Measurements from ENCODE around the gene WDR18. TPM values are rescaled to one million over a fixed set of nuclear protein-coding genes. Genes with fewer than 3 reads are reported as not detected.

Gene WDR18
- total and polyA plus RNA-seq, 4 donors = 15.5 to 68.8 (median 18.5) TPM

DNA sequence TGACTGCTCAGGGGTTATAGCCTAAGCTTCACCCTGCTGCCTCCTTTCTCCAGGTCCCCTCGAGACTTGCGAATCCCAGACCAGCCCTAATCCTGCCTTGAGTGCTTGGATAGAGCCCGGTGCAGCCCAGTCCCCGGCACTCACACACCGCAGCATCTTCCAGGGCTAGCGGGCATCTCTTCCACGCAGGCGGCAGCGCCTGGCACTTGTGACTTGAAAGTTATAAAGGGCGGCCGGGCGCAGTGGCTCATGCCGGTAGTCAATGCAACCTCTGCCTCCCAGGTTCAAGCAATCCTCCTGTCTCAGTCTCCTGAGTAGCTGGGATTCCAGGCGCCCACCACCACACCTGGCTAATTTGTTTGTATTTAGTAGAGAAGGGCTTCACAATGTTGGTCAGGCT lies 1.9 kb downstream of the WDR18 start:
- ATAC-seq (ENCODE audit: low FRiP score) (no peak), DNase-seq (peak in 1 of 2 donors; percentile 44)
- Histone ChIP-seq H3K27me3 (ENCODE audit: control insufficient read depth in 1 of 2, insufficient read depth in 2 of 2, low read length in 1 of 2) (no peaks in the 10 kb centered on the region), H3K27ac (ENCODE audit: low read depth in 1 of 2, low read length in 2 of 2) (no peak overlapping the region), H3K9me3 (ENCODE audit: control insufficient read depth, low read length) (no peaks in the 10 kb centered on the region), H3K4me1 (ENCODE audit: control insufficient read depth in 1 of 2, insufficient read depth in 2 of 2, low read length in 2 of 2) (no peaks in the 10 kb centered on the region), H3K4me3 (ENCODE audit: low read length in 2 of 2) (no peak overlapping the region), H3K36me3 (ENCODE audit: control insufficient read depth in 1 of 2, insufficient read depth in 2 of 2, low read length in 1 of 2) (no peaks in the 10 kb centered on the region)
- intact Hi-C loops (cut with DNase I) = loop anchor here in 1 of 2 donors (10.0 kb wide), 1 partner anchor 211 kb away; no protein-coding TSS in a partner anchor
- 87 to 89% methylated on average over 14 of the region's 14 CpGs for WGBS, 2 donors

DNA sequence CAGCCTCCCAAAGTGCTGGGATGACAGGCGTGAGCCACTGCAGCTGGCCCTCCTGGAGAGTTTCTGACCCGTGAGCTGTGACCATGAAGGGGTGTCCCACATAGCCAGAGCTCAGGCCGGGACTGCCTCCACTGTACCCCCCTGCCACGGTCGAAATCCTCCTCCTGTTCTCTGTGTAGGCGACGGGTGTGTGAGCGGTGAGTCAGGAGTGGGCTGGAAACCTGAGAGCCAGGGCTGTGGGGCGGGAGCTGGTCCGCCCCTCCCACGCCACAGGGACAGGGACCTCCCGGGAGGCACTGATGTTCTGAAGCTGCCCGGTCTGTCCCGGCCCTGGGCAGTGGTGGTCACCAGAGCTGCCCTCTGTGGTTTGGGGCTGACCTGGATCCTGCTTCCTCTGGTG lies 3.9 kb downstream of the WDR18 start:
- H3K4me1 ChIP-seq (ENCODE audit: control insufficient read depth in 1 of 2, insufficient read depth in 2 of 2, low read length in 2 of 2) = no peaks in the 10 kb centered on the region
- ATAC-seq (ENCODE audit: low FRiP score) (no peak), DNase-seq (no peak)
- intact Hi-C loops (cut with DNase I) = loop anchor here in 1 of 2 donors (10.0 kb wide), 1 partner anchor 213 kb away; no protein-coding TSS in a partner anchor
- WGBS, 2 donors = 70 to 79% methylated on average over 13 to 14 of the region's 14 CpGs
- H3K4me3 ChIP-seq (ENCODE audit: low read length in 2 of 2) = no peak overlapping the region
- no peak overlapping the region for H3K27ac ChIP-seq (ENCODE audit: low read depth in 1 of 2, low read length in 2 of 2)
- H3K9me3 ChIP-seq (ENCODE audit: control insufficient read depth, low read length) = no peaks in the 10 kb centered on the region
- no peaks in the 10 kb centered on the region for H3K27me3 ChIP-seq (ENCODE audit: control insufficient read depth in 1 of 2, insufficient read depth in 2 of 2, low read length in 1 of 2)
- no peaks in the 10 kb centered on the region for H3K36me3 ChIP-seq (ENCODE audit: control insufficient read depth in 1 of 2, insufficient read depth in 2 of 2, low read length in 1 of 2)

DNA sequence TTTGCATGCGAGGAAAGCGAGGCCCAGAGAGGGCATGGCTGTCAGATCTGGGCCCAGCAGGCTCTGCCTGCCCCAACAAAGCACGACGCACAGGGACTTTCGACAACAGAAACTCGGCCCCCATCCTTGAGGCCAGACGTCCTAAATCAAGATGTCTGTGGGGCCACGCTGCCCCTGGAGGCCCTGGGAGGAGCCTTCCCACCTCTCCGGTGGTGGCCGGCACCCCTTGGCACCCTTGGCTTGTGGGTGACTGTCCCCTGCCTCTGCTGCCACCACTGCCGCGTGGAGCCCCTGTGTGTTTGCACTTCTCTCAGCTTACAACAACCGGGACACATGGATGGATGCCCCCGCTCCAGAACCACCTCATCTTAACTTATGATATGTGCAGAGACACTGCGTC lies 4.4 kb downstream of the WDR18 start:
- H3K9me3 ChIP-seq (ENCODE audit: control insufficient read depth, low read length) = no peaks in the 10 kb centered on the region
- ATAC-seq (ENCODE audit: low FRiP score) (no peak), DNase-seq (no peak)
- no peak overlapping the region for H3K27ac ChIP-seq (ENCODE audit: low read depth in 1 of 2, low read length in 2 of 2)
- 84% methylated on average over 13 to 15 of the region's 15 CpGs for WGBS, 2 donors
- no peaks in the 10 kb centered on the region for H3K4me1 ChIP-seq (ENCODE audit: control insufficient read depth in 1 of 2, insufficient read depth in 2 of 2, low read length in 2 of 2)
- H3K27me3 ChIP-seq (ENCODE audit: control insufficient read depth in 1 of 2, insufficient read depth in 2 of 2, low read length in 1 of 2) = no peaks in the 10 kb centered on the region
- H3K4me3 ChIP-seq (ENCODE audit: low read length in 2 of 2) = no peak overlapping the region
- intact Hi-C loops (cut with DNase I) = loop anchor here in 1 of 2 donors (10.0 kb wide), 1 partner anchor 214 kb away; no protein-coding TSS in a partner anchor
- H3K36me3 ChIP-seq (ENCODE audit: control insufficient read depth in 1 of 2, insufficient read depth in 2 of 2, low read length in 1 of 2) = no peaks in the 10 kb centered on the region

DNA sequence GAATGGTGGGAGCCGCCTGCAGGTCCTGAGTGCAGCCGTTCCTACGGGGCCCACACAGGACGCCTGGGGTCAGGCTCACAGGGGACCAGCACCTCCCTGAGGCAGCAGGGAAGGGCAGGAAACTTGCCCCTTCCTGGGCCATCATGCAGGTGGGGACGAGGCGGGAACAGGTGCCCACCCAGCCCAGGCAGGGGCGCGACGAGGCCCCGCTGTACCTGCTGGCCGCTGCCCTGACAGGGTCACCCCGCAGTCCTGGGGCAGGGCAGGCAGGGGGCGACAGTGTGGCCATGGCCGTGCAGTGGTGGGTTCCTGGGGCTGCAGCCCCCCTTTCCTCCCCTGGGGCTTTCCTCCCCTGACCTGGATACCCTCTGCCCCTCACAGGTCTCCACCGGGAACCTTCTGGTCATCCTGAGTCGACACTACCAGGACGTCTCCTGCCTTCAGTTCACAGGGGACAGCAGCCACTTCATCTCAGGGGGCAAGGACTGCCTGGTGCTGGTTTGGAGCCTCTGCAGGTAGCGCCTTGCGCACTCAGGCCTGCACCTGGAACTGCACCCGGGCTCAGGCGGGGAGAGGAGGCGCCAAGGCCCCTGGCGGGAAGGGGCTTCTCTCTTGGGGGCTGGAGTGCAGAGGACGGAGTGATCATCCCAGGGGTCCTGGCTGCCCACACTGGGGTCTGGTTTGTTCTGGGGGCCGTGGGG lies 5.4 kb downstream of the WDR18 start:
- Histone ChIP-seq H3K36me3 (ENCODE audit: control insufficient read depth in 1 of 2, insufficient read depth in 2 of 2, low read length in 1 of 2) (no peaks in the 10 kb centered on the region), H3K4me1 (ENCODE audit: control insufficient read depth in 1 of 2, insufficient read depth in 2 of 2, low read length in 2 of 2) (no peaks in the 10 kb centered on the region), H3K4me3 (ENCODE audit: low read length in 2 of 2) (no peak overlapping the region), H3K27ac (ENCODE audit: low read depth in 1 of 2, low read length in 2 of 2) (no peak overlapping the region), H3K27me3 (ENCODE audit: control insufficient read depth in 1 of 2, insufficient read depth in 2 of 2, low read length in 1 of 2) (no peaks in the 10 kb centered on the region), H3K9me3 (ENCODE audit: control insufficient read depth, low read length) (no peaks in the 10 kb centered on the region)
- ATAC-seq (ENCODE audit: low FRiP score) (no peak), DNase-seq (no peak)
- 90 to 94% methylated on average over 22 to 25 of the region's 25 CpGs for WGBS, 2 donors
- intact Hi-C loops (cut with DNase I) = loop anchor here in 1 of 2 donors (10.0 kb wide), 1 partner anchor 215 kb away; no protein-coding TSS in a partner anchor

DNA sequence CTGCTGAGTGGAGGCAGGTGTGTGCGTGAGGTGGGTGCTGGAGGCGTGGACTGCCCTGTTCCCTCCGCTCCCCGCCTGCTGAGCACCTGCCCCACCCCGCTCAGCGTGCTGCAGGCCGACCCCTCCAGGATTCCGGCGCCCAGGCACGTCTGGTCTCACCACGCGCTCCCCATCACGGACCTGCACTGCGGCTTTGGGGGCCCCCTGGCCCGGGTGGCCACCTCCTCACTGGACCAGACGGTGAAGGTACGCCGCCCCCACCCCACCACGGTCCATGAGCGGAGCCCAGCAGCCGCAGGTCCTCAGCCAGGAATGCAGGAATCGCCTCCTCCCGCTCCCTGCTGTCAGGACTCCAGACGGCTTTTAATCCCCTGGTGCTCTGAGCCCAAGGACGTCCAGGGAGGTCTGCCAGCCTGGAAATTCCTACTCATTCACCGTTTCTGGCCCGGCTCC lies 6.0 kb downstream of the WDR18 start:
- WGBS, 2 donors = 81 to 85% methylated on average over 23 to 27 of the region's 27 CpGs
- Histone ChIP-seq H3K9me3 (ENCODE audit: control insufficient read depth, low read length) (no peaks in the 10 kb centered on the region), H3K4me1 (ENCODE audit: control insufficient read depth in 1 of 2, insufficient read depth in 2 of 2, low read length in 2 of 2) (no peaks in the 10 kb centered on the region), H3K4me3 (ENCODE audit: low read length in 2 of 2) (no peak overlapping the region), H3K27ac (ENCODE audit: low read depth in 1 of 2, low read length in 2 of 2) (no peak overlapping the region), H3K27me3 (ENCODE audit: control insufficient read depth in 1 of 2, insufficient read depth in 2 of 2, low read length in 1 of 2) (no peaks in the 10 kb centered on the region), H3K36me3 (ENCODE audit: control insufficient read depth in 1 of 2, insufficient read depth in 2 of 2, low read length in 1 of 2) (no peaks in the 10 kb centered on the region)
- DNase-seq = no peak
- no peak for ATAC-seq (ENCODE audit: low FRiP score)
- intact Hi-C loops (cut with DNase I) = no loop called here

DNA sequence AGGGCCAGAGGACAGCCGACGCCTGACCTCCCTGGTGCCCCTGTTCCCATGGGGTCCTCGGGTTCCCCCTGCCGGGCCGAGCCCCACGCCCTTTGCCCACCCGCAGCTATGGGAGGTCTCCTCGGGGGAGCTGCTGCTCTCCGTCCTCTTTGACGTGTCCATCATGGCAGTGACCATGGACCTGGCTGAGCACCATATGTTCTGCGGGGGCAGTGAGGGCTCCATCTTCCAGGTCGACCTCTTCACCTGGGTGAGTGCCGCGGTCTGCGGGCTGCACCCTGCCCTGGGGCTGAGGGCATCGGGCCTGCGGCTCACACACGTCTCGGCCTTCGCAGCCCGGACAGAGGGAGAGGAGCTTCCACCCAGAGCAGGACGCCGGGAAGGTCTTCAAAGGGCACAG lies 6.6 kb downstream of the WDR18 start:
- no peak overlapping the region for H3K27ac ChIP-seq (ENCODE audit: low read depth in 1 of 2, low read length in 2 of 2)
- WGBS, 2 donors = 92% methylated on average over 23 of the region's 23 CpGs
- intact Hi-C loops (cut with DNase I) = no loop called here
- H3K36me3 ChIP-seq (ENCODE audit: control insufficient read depth in 1 of 2, insufficient read depth in 2 of 2, low read length in 1 of 2) = no peaks in the 10 kb centered on the region
- H3K27me3 ChIP-seq (ENCODE audit: control insufficient read depth in 1 of 2, insufficient read depth in 2 of 2, low read length in 1 of 2) = no peaks in the 10 kb centered on the region
- DNase-seq (no peak), ATAC-seq (ENCODE audit: low FRiP score) (no peak)
- H3K9me3 ChIP-seq (ENCODE audit: control insufficient read depth, low read length) = no peaks in the 10 kb centered on the region
- no peaks in the 10 kb centered on the region for H3K4me1 ChIP-seq (ENCODE audit: control insufficient read depth in 1 of 2, insufficient read depth in 2 of 2, low read length in 2 of 2)
- H3K4me3 ChIP-seq (ENCODE audit: low read length in 2 of 2) = no peak overlapping the region

DNA sequence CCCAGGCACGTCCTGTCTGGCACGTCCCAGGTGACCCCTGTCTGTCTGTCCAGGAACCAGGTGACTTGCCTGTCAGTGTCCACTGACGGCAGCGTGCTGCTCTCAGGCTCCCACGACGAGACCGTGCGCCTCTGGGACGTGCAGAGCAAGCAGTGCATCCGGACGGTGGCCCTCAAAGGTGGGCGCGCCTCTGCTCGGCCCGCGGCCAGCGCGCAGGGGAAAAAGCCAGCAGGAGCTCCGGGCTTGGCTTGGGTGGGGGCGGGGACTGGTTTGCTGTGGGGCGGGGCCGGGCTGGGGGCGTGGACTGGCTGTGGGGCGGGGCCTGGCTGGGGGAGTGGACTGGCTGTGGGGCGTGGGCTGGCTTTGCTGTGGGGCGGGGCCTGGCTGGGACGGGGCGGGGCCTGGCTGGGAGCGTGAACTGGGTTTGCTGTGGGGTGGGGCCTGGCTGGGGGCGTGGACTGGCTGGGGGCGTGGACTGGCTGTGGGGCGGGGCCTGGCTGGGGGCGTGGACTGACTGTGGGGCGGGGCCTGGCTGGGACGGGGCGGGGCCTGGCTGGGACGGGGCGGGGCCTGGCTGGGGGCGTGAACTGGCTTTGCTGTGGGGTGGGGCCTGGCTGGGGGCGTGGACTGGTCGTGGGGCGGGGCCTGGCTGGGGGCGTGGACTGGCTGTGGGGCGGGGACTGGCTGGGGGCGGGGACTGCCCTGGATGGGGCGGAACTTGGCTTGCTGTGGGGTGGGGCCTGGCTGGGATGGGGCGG lies 7.2 kb downstream of the WDR18 start:
- WGBS, 2 donors = 82 to 85% methylated on average over 30 to 47 of the region's 47 CpGs
- H3K36me3 ChIP-seq (ENCODE audit: control insufficient read depth in 1 of 2, insufficient read depth in 2 of 2, low read length in 1 of 2) = no peaks in the 10 kb centered on the region
- no peak overlapping the region for H3K4me3 ChIP-seq (ENCODE audit: low read length in 2 of 2)
- H3K4me1 ChIP-seq (ENCODE audit: control insufficient read depth in 1 of 2, insufficient read depth in 2 of 2, low read length in 2 of 2) = no peaks in the 10 kb centered on the region
- ATAC-seq (ENCODE audit: low FRiP score) = no peak
- peak in 1 of 2 donors; percentile 50 for DNase-seq
- no peaks in the 10 kb centered on the region for H3K27me3 ChIP-seq (ENCODE audit: control insufficient read depth in 1 of 2, insufficient read depth in 2 of 2, low read length in 1 of 2)
- no peak overlapping the region for H3K27ac ChIP-seq (ENCODE audit: low read depth in 1 of 2, low read length in 2 of 2)
- intact Hi-C loops (cut with DNase I) = no loop called here
- no peaks in the 10 kb centered on the region for H3K9me3 ChIP-seq (ENCODE audit: control insufficient read depth, low read length)

DNA sequence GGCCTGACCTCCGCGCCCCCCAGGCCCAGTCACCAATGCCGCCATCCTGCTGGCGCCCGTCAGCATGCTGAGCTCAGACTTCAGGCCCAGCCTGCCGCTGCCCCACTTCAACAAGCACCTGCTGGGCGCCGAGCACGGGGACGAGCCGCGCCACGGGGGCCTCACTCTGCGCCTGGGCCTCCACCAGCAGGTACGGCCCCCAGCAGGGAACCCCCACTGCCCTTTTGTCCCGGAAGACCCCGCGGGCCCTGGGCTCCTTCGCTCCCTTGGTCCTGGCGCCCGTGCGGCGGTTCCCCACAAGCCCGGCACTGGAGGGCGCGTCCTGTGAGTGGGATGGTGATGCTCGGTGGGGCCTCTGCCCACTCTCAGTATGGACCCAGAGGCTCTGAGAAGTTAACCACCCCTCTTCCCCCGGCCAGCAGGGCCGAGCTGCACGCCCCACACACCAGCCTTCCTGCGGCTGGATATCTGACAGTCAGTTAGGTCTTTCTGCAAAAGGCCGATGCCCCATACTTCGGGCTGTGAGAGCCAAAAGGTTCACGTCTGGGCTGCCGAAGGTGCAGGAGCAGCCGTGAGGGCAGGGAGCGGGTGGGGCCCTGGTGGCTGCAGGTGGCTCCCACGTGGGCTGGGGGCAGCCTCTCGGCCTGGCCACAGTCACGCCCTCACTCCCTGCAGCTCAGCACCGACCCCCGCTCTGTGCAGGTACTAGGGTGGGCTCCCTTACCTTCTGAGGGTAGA lies 8.0 kb downstream of the WDR18 start:
- 94% methylated on average over 33 to 42 of the region's 42 CpGs for WGBS, 2 donors
- no peaks in the 10 kb centered on the region for H3K27me3 ChIP-seq (ENCODE audit: control insufficient read depth in 1 of 2, insufficient read depth in 2 of 2, low read length in 1 of 2)
- no peaks in the 10 kb centered on the region for H3K36me3 ChIP-seq (ENCODE audit: control insufficient read depth in 1 of 2, insufficient read depth in 2 of 2, low read length in 1 of 2)
- intact Hi-C loops (cut with DNase I) = no loop called here
- H3K27ac ChIP-seq (ENCODE audit: low read depth in 1 of 2, low read length in 2 of 2) = no peak overlapping the region
- DNase-seq (no peak), ATAC-seq (ENCODE audit: low FRiP score) (no peak)
- H3K4me3 ChIP-seq (ENCODE audit: low read length in 2 of 2) = no peak overlapping the region
- no peaks in the 10 kb centered on the region for H3K9me3 ChIP-seq (ENCODE audit: control insufficient read depth, low read length)
- H3K4me1 ChIP-seq (ENCODE audit: control insufficient read depth in 1 of 2, insufficient read depth in 2 of 2, low read length in 2 of 2) = no peaks in the 10 kb centered on the region

Measured in aorta (tissue), 5 donors.